ENCODE data around the gene MIA2. TPM values are rescaled to one million over a fixed set of nuclear protein-coding genes. Genes with fewer than 3 reads are reported as not detected.
"Not testable (repeated sequence)": the region's sequence is repeated elsewhere in the genome, so short reads cannot be mapped to it uniquely, and the experiment has no call there.

The MIA2 gene
- total RNA-seq, 4 donors from 2014 or later, result 10.9 to 17.0 (median 12.6) TPM

GRCh38 chr14:39350866-39351265 is 117.2 kb downstream of the MIA2 start:
- DNase-seq (ENCODE audit: extremely low spot score), result no peak
- Histone ChIP-seq H3K27ac (replicated peaks in 1 of 4) (no peak overlapping the region), H3K4me3 (no peak overlapping the region), H3K4me1 (no peaks in the 10 kb centered on the region), H3K9me3 (no peaks in the 10 kb centered on the region), H3K36me3 (peaks cover 0 to 46% (median 15%) of the 10 kb centered on the region in 4 donors), H3K27me3 (no peaks in the 10 kb centered on the region)
- 96% methylated on average over 3 of the region's 3 CpGs for WGBS
- intact Hi-C loops (cut with DNase I), result no loop called here
- TF ChIP-seq CTCF (IDR thresholded peaks at IDR 0.05) (no peak), EP300 (IDR thresholded peaks at IDR 0.05) (no peak), POLR2AphosphoS5 (IDR thresholded peaks at IDR 0.05) (no peak), POLR2A (IDR thresholded peaks at IDR 0.05; ENCODE audit: low read depth) (no peak)

- no peak for DNase-seq (ENCODE audit: extremely low spot score)
- Histone ChIP-seq H3K27me3 (no peaks in the 10 kb centered on the region), H3K27ac (replicated peaks in 1 of 4) (no peak overlapping the region), H3K4me1 (no peaks in the 10 kb centered on the region), H3K36me3 (peaks cover 0 to 40% (median 12%) of the 10 kb centered on the region in 4 donors), H3K4me3 (no peak overlapping the region), H3K9me3 (no peaks in the 10 kb centered on the region)
- WGBS, result 98% methylated on average over 9 of the region's 9 CpGs
- no peak for TF ChIP-seq CTCF (IDR thresholded peaks at IDR 0.05)
- TF ChIP-seq EP300 (IDR thresholded peaks at IDR 0.05), result no peak
- no peak for TF ChIP-seq POLR2A (IDR thresholded peaks at IDR 0.05; ENCODE audit: low read depth)
- no peak for TF ChIP-seq POLR2AphosphoS5 (IDR thresholded peaks at IDR 0.05)
- intact Hi-C loops (cut with DNase I), result no loop called here
Observed at GRCh38 chr14:39351708-39352107, 118.0 kb downstream of the MIA2 start.

GRCh38 chr14:39359069-39359468 is 125.4 kb downstream of the MIA2 start:
- H3K36me3 ChIP-seq, result peaks cover 0 to 13% (median 0%) of the 10 kb centered on the region in 4 donors
- H3K9me3 ChIP-seq; H3K4me1 ChIP-seq; DNase-seq (ENCODE audit: extremely low spot score); intact Hi-C loops (cut with DNase I); H3K4me3 ChIP-seq; H3K27ac ChIP-seq (replicated peaks in 1 of 4); H3K27me3 ChIP-seq: not testable (repeated sequence)
- 87% methylated on average over 9 of the region's 10 CpGs for WGBS

- Histone ChIP-seq H3K4me3 (no peak overlapping the region), H3K27ac (replicated peaks in 1 of 4) (no peak overlapping the region), H3K9me3 (peaks cover 0 to 15% (median 12%) of the 10 kb centered on the region in 4 donors), H3K27me3 (no peaks in the 10 kb centered on the region), H3K4me1 (no peaks in the 10 kb centered on the region), H3K36me3 (peaks cover 0 to 16% (median 0%) of the 10 kb centered on the region in 4 donors)
- DNase-seq (ENCODE audit: extremely low spot score), result no peak
- TF ChIP-seq POLR2AphosphoS5 (IDR thresholded peaks at IDR 0.05), result no peak
- intact Hi-C loops (cut with DNase I), result no loop called here
Observed at GRCh38 chr14:39360316-39360715, 126.6 kb downstream of the MIA2 start.

- H3K27ac ChIP-seq (replicated peaks in 1 of 4); H3K4me3 ChIP-seq; H3K4me1 ChIP-seq; H3K27me3 ChIP-seq; DNase-seq (ENCODE audit: extremely low spot score); intact Hi-C loops (cut with DNase I): not testable (repeated sequence)
- Histone ChIP-seq H3K9me3 (peaks cover 0 to 15% (median 12%) of the 10 kb centered on the region in 4 donors), H3K36me3 (peaks cover 0 to 16% (median 0%) of the 10 kb centered on the region in 4 donors)
- 83% methylated on average over 5 of the region's 5 CpGs for WGBS
Observed at GRCh38 chr14:39361556-39361955, 127.8 kb downstream of the MIA2 start.

- WGBS, result 97% methylated on average over 1 of the region's 1 CpG
- Histone ChIP-seq H3K9me3 (peaks cover 0 to 15% (median 12%) of the 10 kb centered on the region in 4 donors), H3K4me3 (no peak overlapping the region), H3K27ac (replicated peaks in 1 of 4) (no peak overlapping the region), H3K4me1 (peaks cover 0 to 5% (median 1%) of the 10 kb centered on the region in 4 donors), H3K27me3 (no peaks in the 10 kb centered on the region), H3K36me3 (peaks cover 0 to 10% (median 0%) of the 10 kb centered on the region in 4 donors)
- no peak for TF ChIP-seq CTCF (IDR thresholded peaks at IDR 0.05)
- no peak for TF ChIP-seq EP300 (IDR thresholded peaks at IDR 0.05)
- DNase-seq (ENCODE audit: extremely low spot score), result no peak
- intact Hi-C loops (cut with DNase I), result no loop called here
Observed at GRCh38 chr14:39364509-39364908, 130.8 kb downstream of the MIA2 start.
